ENCODE measurements around the gene EIF2S1.
A peak's percentile ranks its signal among the peaks of the same experiment; 100 is the strongest.
"Not testable (repeated sequence)": the region's sequence is repeated elsewhere in the genome, so short reads cannot be mapped to it uniquely, and the experiment has no call there.

EIF2S1 gene

DNA sequence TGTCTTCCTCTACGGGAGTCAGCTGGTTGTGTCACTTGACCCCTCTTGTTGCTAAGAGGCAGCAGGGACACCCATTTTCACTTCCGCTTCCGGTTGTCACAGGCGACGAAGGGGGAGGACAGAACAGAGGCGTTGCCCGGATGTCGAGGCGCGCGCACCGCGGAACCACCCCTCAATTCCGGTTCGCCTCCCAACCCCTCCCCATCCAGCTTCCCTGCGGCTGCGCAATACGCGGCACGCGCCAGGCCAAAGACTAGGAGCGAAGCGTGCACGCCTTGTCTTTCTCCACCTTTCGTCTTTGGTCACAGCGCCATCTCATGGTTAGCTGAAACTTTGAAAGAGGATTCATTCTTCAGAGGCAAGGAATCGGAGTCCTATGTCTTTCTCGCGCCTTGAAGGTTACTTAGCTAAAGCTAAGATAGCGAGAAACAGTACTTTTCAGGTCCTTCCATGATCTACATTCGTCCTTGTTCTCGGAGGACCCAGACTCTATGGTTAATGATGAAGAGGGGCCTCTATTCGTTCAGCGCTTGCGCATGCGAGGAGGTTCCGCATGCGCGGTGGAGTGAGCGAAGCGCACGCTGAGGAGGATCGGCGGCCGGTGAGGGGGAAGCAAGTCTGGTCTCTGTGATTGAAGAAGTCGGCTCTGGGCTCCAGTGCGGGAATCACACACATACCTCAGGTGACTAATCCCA is at the start of gene EIF2S1, which contains the start of gene ATP6V1D:
EIF2S1 (plus strand) TSS at position 554 of the 695 bp plus-strand sequence. CDS start 4,440 bp downstream, outside the sequence.
ATP6V1D (minus strand) TSS at position 30 of the 695 bp plus-strand sequence. CDS start 106 bp downstream, outside the sequence.
- DNase-seq, result peak; percentile 100

- DNase-seq, result no peak
Observed at GRCh38 chr14:67311868-67312267, 48.3 kb upstream of the EIF2S1 start.

GRCh38 chr14:67313153-67313552 is 47.0 kb upstream of the EIF2S1 start:
- DNase-seq, result no peak

GRCh38 chr14:67317822-67318221 is 42.3 kb upstream of the EIF2S1 start:
- no peak for DNase-seq

GRCh38 chr14:67319142-67319541 is 41.0 kb upstream of the EIF2S1 start:
- no peak for DNase-seq

- DNase-seq, result not testable (repeated sequence)
Observed at GRCh38 chr14:67329666-67330065, 30.5 kb upstream of the EIF2S1 start.

- no peak for DNase-seq
Observed at GRCh38 chr14:67331368-67332125, 28.6 kb upstream of the EIF2S1 start.

DNA sequence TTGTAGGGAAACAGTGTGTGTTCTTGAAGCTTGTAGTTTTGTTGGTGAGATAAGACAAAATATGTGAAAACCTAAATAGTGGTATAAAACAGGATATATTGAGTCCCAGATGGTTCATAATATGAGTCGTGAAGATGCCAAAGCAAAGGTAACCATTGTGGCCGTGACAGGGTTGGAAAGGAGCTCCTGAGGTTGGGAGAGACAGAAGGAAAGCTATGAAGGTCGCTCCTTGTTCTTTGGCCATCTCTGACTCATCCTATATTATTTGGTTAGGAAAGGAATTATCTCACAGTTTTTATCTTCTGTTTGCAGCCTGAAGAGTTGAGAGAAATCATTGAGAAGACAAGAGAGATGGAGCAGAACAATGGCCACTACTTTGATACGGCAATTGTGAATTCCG is 27.7 kb upstream of the EIF2S1 start:
- no peak for DNase-seq

GRCh38 chr14:67335781-67336180 is 24.3 kb upstream of the EIF2S1 start:
- no peak for DNase-seq

DNA sequence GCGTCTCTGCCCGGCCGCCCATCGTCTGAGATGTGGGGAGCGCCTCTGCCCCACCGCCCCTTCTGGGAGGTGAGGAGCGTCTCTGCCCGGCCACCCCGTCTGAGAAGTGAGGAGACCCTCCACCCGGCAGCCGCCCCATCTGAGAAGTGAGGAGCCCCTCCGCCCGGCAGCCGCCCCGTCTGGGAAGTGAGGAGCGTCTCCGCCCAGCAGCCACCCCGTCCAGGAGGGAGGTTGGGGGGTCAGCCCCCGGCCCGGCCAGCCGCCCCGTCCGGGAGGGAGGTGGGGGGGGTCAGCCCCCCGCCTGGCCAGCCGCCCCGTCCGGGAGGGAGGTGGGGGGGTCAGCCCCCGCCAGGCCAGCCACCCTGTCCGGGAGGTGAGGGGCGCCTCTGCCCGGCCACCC is 18.9 kb upstream of the EIF2S1 start:
- not testable (repeated sequence) for DNase-seq

GRCh38 chr14:67343601-67344230 is 16.4 kb upstream of the EIF2S1 start:
- no peak for DNase-seq

- no peak for DNase-seq
Observed at GRCh38 chr14:67345583-67345982, 14.5 kb upstream of the EIF2S1 start.

- DNase-seq, result no peak
Observed at GRCh38 chr14:67352055-67352454, 8.1 kb upstream of the EIF2S1 start.

- no peak for DNase-seq
Observed at GRCh38 chr14:67357186-67357968, 2.8 kb upstream of the EIF2S1 start.

- DNase-seq, result no peak
Observed at GRCh38 chr14:67357969-67358354, 2.2 kb upstream of the EIF2S1 start.

GRCh38 chr14:67358924-67359774 is 979 bp upstream of the EIF2S1 start:
- DNase-seq, result no peak

GRCh38 chr14:67360470-67361206 is 510 bp downstream of the EIF2S1 start:
- DNase-seq, result no peak

DNA sequence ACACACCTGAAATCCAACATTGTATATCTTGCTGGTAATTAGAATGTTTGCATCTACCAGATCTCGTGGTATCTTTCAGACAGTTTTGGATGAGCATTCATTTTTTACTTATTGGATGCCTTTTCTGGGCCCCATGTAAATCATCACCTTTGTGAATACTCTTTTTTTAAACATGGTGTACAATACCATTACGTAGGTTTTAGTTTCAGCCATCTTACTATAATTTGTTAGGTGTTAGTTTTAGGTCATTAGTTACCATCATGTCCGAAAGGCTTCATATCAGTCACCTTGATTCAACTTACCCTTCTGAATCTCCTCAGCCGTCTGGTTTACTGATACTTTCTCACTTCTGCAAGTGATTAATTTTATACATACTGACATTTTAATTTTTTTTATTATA is 5.3 kb downstream of the EIF2S1 start:
- DNase-seq, result no peak

- DNase-seq, result no peak
Observed at GRCh38 chr14:67370830-67371229, 10.7 kb downstream of the EIF2S1 start.

- no peak for DNase-seq
Observed at GRCh38 chr14:67371247-67372148, 11.4 kb downstream of the EIF2S1 start.

Data from left hindlimb (tissue), 1 donor.